ENCODE measurements around the gene ZNF546.
A peak's percentile ranks its signal among the peaks of the same experiment; 100 is the strongest.

ZNF546 gene

DNA sequence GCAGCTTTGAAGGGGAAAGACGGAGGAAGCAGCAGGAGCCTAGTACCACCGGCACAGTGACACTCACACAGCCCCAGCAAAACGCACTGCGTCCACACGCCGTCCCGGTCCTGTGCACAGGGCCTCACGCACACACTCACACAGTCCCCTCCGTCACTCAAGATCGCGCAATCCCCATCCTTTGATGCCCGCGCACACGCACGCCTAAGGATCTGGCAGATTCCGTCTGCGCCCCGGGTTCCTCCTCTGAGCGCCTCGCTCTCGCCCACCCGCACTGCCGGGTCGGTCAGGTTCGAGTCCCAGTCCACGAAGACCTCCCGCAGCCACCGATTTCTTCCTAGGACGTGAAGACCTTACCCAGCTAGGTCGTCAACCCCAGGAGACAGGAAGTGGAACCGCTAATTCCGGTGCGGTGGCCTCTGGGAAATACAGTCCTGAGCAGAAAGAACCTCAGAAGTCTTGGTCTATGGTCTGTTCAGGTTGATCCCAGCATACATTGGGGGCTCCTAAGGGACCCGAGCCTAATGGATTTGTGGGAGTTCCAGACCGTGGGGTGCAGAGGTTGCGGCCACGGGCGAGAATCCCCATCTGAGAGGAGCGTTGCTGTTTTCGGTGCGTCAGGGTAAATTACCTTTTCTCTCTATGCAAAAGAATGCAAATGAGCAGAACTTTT is 59.1 kb downstream of the ZNF546 start, which contains the start of gene ZNF780B:
Gene ZNF780B, minus strand, starts transcription at position 400 of the 673 bp plus-strand sequence. CDS start 5,899 bp downstream, outside the sequence.
- peak; percentile 78 for DNase-seq (ENCODE audit: low spot score)

DNA sequence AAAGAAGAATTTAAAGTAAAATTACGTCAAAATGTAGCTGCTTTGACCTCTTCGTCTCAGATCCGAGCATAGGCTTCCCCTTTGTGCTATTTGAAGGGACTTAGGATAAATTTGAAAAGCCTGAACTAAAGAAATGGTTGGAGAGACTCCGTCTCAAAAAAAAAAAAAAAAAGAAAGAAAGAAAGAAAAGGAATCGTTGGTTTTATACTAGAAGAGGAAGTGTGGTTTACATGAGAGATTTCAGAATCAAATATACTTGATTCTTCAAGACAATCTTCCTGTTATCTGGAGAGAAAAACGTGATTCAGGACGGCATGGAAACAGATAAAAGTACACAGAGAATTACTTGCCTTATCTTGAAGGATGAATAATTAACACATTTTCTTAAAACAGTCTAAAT is 59.6 kb downstream of the ZNF546 start:
- DNase-seq (ENCODE audit: low spot score): no peak

DNA sequence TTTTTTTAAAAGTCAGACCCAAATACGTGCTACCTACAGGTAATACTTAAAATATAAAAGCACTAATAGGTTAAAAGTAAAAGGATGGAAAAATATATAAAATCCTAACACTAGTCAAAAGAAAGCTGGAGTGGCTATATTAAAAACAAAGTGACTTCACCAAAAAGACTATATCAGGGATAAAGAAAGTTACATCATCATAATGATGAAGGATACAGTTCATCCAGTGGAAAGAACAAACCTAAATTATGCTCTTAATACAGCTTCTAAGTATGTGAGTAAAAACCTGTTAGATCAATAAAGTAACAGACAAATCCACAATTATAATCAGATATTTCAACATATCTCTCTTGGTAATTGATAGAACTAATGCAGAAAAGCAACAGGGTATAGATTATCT is 60.3 kb downstream of the ZNF546 start:
- no peak for DNase-seq (ENCODE audit: low spot score)

DNA sequence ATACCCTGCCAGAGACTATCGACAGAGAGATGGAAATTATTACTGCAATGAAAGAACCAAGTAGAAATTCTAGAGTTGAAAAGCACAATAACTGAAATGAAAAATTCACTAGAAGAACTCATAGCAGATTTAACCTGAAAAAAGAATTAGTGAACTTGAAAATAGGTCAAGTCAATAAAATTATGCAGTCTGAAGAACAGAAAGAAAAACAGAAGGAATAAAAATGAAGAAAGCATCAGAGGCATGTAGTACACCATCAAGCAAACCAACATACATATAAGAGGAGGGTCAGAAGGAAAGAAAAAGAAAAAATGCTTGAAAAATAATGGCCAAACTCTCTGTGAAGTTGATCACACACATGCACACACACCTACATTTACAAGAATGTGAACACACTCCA is 62.8 kb downstream of the ZNF546 start:
- DNase-seq (ENCODE audit: low spot score): no peak

DNA sequence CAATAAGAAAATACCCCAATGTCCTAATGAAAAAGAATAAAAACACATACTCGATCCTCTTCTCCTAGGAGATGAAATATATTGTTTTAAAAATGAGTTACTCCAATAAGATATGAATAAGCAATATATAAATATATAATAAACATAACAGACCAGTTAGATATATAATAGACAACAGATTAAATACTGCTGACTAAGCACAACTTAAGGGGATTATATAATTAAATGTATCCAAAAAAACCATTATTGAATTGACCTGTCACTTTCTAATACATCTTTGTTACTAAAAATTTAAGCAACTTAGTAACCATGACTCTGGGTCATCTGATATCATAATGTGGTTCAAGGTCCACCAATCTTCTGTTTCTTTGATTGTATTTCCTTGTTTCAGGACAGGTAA is 73.2 kb downstream of the ZNF546 start:
- DNase-seq (ENCODE audit: low spot score): no peak

Measured in AG20443 (cell line).